ENCODE results near the gene KRTAP9-7.

The KRTAP9-7 gene

DNA sequence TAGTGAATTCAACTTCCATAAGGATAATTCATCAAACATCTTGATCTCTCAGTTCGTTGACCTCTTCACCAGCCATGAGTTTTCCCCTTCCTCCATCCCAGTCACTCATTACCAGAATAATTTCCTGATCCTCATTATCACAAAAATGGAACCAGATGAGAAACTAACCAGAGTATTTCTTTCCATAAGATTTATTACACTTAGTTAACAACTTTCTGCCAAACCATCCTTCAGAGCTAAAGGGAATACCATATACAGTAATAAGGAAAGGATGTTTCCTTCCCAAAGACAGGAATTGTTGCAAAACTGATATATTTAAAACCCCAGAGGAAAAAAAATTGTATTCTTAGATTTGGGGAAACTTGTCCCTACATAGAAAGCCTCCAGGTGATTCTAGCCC is 18.5 kb downstream of the KRTAP9-7 start:
- Histone ChIP-seq H3K9me3 (ENCODE audit: low read length) (no peaks in the 10 kb centered on the region), H3K27me3 (ENCODE audit: insufficient read depth, low read length) (no peaks in the 10 kb centered on the region), H3K4me1 (ENCODE audit: insufficient read depth, low read length) (no peaks in the 10 kb centered on the region), H2AFZ (ENCODE audit: low read depth, low read length) (no peak overlapping the region), H3K4me3 (ENCODE audit: low read length) (no peak overlapping the region), H3K36me3 (ENCODE audit: insufficient read depth, low read length) (no peaks in the 10 kb centered on the region)

DNA sequence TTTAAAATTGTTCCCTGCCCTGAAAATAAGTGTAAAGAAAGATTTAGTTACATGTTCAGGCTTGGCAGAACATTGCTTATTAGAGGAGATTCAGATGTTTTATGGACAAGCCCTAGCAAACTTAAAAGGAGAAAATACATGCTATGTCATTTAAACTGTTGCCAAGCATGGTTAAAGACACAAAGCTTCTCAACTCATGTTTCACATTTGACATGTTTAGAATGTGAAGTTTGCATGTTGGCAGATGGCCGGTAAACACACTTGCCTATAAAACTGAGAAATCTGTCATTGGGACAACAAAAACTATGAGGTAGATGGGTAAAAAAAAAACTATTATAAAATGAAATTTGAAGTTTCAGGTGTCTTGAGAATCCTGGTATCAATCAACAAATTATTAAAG is 21.3 kb downstream of the KRTAP9-7 start:
- H3K9me3 ChIP-seq (ENCODE audit: low read length) = no peaks in the 10 kb centered on the region
- H3K4me1 ChIP-seq (ENCODE audit: insufficient read depth, low read length) = no peaks in the 10 kb centered on the region
- no peak overlapping the region for H2AFZ ChIP-seq (ENCODE audit: low read depth, low read length)
- no peaks in the 10 kb centered on the region for H3K36me3 ChIP-seq (ENCODE audit: insufficient read depth, low read length)
- no peaks in the 10 kb centered on the region for H3K27me3 ChIP-seq (ENCODE audit: insufficient read depth, low read length)
- H3K4me3 ChIP-seq (ENCODE audit: low read length) = no peak overlapping the region

DNA sequence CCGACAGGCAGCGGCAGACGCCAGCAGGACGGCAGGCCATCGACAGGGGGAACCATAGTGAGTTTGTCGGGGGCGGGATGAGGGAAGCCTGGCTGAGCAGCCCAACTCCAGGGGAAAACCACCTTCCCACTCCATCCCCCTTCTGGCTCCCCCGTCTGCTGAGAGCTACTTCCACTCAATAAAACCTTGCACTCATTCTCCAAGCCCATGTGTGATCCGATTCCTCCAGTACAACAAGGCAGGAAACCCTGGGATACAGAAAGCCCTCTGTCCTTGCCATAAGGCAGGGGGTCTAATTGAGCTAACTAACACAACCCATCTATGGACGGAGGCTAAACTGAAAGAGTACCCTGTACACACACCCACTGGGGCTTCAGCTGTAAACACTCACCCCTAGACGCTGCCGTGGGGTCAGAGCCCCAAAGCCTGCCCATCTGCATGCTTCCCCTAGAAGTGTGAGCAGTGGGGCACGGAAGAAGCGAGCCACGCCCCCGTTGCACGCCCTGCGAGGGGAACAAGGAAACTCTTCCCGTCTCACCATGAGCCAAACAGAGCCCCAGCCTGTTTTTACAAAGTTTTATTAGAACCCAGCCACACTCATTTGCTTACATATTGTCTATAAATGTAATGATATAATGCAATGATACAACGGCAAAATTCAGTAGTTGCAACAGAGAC is 23.1 kb downstream of the KRTAP9-7 start:
- Histone ChIP-seq H3K4me3 (ENCODE audit: low read length) (no peak overlapping the region), H3K36me3 (ENCODE audit: insufficient read depth, low read length) (no peaks in the 10 kb centered on the region), H2AFZ (ENCODE audit: low read depth, low read length) (no peak overlapping the region), H3K27me3 (ENCODE audit: insufficient read depth, low read length) (no peaks in the 10 kb centered on the region), H3K4me1 (ENCODE audit: insufficient read depth, low read length) (no peaks in the 10 kb centered on the region), H3K9me3 (ENCODE audit: low read length) (no peaks in the 10 kb centered on the region)

DNA sequence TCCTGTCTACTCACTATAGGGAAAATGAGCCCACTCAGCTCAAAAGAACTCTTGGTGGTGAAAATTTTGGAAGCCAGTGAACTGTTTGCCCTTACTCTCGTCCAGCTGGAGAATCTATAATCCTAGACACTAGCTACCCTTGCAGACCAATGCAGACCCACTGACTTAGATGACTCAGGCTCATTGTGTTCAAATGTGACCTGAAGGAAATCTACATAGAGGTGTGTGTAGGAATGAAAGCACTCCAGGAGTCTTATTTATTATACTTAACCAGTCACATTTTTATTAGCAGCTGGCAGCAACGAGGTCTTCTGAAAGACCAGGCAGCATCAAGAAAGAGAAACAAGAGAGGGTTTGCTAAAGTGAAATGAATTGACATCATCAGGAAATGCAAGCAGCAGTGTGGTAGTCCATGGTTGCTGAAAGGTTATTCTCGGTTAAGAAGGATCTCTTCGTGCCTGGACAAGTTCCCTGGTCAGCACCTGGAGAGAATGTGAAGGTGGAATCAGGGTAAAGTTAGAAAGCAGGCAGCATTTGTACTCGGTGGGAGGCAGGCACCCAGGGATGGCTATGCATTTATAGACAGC is 25.8 kb downstream of the KRTAP9-7 start:
- H3K27me3 ChIP-seq (ENCODE audit: insufficient read depth, low read length) = no peaks in the 10 kb centered on the region
- H3K4me3 ChIP-seq (ENCODE audit: low read length) = no peak overlapping the region
- no peaks in the 10 kb centered on the region for H3K4me1 ChIP-seq (ENCODE audit: insufficient read depth, low read length)
- H3K9me3 ChIP-seq (ENCODE audit: low read length) = no peaks in the 10 kb centered on the region
- H2AFZ ChIP-seq (ENCODE audit: low read depth, low read length) = no peak overlapping the region
- no peaks in the 10 kb centered on the region for H3K36me3 ChIP-seq (ENCODE audit: insufficient read depth, low read length)

DNA sequence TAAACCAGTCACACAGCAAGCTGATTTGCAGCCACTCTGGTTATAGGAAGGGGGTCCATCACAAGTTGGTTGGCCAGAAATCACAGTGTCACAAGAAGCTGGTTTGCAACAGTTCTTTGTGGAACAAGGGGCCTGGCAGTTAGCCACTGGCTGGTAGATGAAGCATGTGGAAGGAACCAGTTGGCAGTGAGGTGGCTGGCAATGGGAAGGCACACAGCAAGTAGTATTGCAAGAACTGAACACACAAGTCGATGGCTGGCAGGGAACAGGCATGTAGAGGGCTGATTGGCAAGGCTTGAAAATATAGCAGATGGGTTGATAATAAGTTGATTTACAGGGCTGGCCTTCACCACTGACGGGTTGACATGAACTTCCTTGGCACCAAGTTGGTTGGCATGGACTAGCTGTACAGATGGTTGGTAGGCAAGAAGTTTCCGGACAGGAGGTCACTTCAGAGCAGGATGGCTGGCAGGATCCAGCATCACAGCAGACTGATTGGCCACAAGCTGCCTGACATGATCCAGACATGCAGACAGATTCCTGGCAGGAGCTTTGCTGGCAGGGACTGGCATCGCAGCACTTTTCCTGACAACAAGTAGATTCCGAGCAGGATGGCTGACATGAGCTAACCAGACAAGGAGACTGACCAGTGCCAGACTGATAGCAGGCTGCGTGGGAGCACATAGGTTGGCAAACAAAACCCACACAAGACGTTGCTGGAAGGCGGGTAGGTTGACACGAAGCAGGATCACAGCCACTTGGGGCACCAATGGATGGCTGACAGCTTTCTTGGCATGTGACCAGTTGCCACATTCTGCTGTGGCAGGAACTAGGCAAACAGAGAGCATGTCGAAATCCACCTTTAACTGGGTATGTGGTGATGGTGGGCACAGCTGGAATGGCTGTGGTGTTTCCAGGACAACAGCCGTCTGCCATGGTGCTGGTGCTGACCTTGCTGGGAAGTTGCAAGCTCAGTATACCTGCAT is 26.7 kb downstream of the KRTAP9-7 start, which contains the start of gene KRTAP29-1:
KRTAP29-1 (minus strand) TSS at position 936 of the 986 bp plus-strand sequence; CDS start at position 936, 0 bp downstream.
- Histone ChIP-seq H3K4me1 (ENCODE audit: insufficient read depth, low read length) (no peaks in the 10 kb centered on the region), H3K9me3 (ENCODE audit: low read length) (no peaks in the 10 kb centered on the region), H3K4me3 (ENCODE audit: low read length) (no peak within 1 kb of the TSS), H3K36me3 (ENCODE audit: insufficient read depth, low read length) (no peaks in the 10 kb centered on the region), H3K27me3 (ENCODE audit: insufficient read depth, low read length) (no peaks in the 10 kb centered on the region), H2AFZ (ENCODE audit: low read depth, low read length) (no peak within 1 kb of the TSS)

DNA sequence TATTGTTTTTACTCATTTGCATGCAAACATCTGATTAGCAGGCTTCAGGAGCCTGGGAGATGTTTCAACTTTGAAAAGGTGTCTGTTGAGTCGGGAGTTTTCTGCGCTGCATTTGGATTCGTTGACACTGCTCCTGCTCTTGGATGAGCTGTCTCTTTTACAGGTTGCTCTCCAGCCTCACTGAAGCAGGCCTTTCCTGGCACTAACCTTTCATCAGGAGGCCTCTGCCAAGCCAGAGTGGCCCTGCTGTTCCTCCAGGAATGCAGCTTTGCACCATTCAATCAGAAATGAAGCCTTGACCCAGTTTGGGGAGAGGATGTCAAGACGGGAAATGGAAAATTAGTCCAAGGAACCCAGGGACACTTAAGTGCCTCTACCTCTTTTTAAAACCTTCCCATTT is 27.5 kb downstream of the KRTAP9-7 start:
- H3K4me1 ChIP-seq (ENCODE audit: insufficient read depth, low read length) = no peaks in the 10 kb centered on the region
- H3K9me3 ChIP-seq (ENCODE audit: low read length) = no peaks in the 10 kb centered on the region
- no peaks in the 10 kb centered on the region for H3K27me3 ChIP-seq (ENCODE audit: insufficient read depth, low read length)
- no peaks in the 10 kb centered on the region for H3K36me3 ChIP-seq (ENCODE audit: insufficient read depth, low read length)
- no peak overlapping the region for H2AFZ ChIP-seq (ENCODE audit: low read depth, low read length)
- H3K4me3 ChIP-seq (ENCODE audit: low read length) = no peak overlapping the region

DNA sequence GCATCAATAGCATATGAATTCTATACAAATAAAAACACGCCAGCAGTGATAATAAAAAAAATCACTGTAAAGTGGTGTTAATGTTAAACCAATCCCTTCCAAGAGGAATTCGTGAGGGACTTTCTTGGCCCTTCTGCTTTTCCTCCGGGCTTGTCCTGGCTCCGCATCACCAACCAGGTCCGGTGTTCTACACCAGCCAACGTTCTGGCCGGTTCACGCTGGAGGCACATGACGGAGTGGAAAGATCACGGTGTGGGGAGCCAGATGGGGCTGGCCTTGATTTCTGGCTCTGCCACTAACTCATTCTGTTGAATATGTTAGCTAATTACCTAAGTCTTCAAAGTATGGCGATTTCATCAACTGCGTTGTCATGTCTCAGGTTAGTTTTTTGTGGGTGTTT is 28.6 kb downstream of the KRTAP9-7 start:
- no peaks in the 10 kb centered on the region for H3K27me3 ChIP-seq (ENCODE audit: insufficient read depth, low read length)
- H3K36me3 ChIP-seq (ENCODE audit: insufficient read depth, low read length) = no peaks in the 10 kb centered on the region
- no peaks in the 10 kb centered on the region for H3K9me3 ChIP-seq (ENCODE audit: low read length)
- H3K4me1 ChIP-seq (ENCODE audit: insufficient read depth, low read length) = no peaks in the 10 kb centered on the region
- no peak overlapping the region for H3K4me3 ChIP-seq (ENCODE audit: low read length)
- H2AFZ ChIP-seq (ENCODE audit: low read depth, low read length) = no peak overlapping the region

DNA sequence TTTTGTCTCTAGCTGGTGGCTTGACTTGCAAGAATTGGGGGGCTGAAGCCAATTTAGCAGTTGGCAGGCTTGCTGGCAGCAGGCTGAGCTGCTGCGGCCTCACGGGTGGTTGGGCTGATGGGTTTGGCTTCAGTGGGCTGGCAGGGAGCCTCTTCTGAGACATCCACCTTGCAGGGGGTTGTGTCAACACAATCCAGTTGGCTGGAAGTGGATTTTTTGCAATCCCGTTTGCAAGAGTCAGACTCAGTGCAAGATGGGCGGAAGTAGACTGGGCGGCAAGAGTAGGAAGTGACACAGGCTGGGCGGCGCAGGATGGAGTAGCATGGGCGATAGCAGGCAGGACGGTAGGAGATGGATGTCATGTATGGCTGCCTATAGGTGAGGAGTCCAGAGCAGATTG is 32.1 kb downstream of the KRTAP9-7 start:
- Histone ChIP-seq H3K4me1 (ENCODE audit: insufficient read depth, low read length) (no peaks in the 10 kb centered on the region), H3K27me3 (ENCODE audit: insufficient read depth, low read length) (no peaks in the 10 kb centered on the region), H2AFZ (ENCODE audit: low read depth, low read length) (no peak overlapping the region), H3K36me3 (ENCODE audit: insufficient read depth, low read length) (no peaks in the 10 kb centered on the region), H3K9me3 (ENCODE audit: low read length) (no peaks in the 10 kb centered on the region), H3K4me3 (ENCODE audit: low read length) (no peak overlapping the region)

DNA sequence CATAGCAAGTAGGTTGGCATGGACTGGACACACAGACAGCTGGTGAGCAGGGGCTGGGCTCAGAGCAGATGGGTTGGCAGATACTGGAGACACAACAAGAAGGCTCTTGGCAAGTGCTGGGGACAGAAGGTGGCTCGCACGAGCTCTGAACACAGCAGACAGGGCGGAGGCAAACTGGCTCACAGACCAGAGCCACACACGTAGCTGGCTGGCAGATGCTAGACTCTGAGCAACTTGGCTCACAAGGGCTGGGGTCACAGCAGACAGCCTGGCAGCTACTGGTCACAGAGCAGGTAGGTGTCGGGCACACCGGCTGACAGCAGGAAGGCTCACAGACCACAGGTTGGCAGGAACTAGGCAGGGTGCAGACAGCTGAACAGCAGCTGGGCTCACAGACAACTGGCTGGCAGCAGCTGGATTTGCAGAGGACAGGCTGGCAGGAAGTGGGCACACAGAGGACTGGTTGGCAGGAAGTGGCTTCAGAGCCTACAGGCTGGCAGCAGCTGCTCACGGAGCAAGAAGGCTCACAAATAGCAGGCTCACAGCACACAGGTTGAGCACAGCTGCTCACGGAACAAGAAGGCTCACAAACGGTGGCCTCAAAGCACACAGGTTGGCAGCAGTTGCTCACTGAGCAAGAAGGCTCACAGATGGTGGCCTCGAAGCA is 32.9 kb downstream of the KRTAP9-7 start:
- Histone ChIP-seq H3K4me1 (ENCODE audit: insufficient read depth, low read length) (no peaks in the 10 kb centered on the region), H3K36me3 (ENCODE audit: insufficient read depth, low read length) (no peaks in the 10 kb centered on the region), H3K4me3 (ENCODE audit: low read length) (no peak overlapping the region), H3K9me3 (ENCODE audit: low read length) (no peaks in the 10 kb centered on the region), H2AFZ (ENCODE audit: low read depth, low read length) (no peak overlapping the region), H3K27me3 (ENCODE audit: insufficient read depth, low read length) (no peaks in the 10 kb centered on the region)

DNA sequence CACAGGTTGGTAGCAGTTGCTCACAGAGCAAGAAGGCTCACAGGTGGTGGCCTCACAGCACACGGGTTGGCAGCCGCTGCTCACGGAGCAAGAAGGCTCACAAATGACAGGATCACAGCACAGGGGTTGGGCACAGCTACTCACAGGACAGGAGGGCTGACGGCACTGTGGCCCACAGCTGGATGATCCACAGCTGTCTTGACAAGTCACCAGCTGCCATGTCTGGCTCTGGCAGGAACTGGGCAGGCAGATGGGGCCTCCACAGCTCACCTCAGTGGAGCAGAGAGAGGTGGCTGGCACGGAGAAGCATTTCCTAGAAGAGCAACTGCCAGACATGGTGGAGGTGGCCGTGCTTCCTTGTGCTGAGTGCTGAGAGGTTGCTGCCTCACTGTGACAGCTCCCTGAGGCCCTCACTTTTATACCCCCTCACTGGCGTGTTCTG is 33.4 kb downstream of the KRTAP9-7 start, which contains the start of gene KRTAP16-1:
KRTAP16-1 (minus strand) TSS at position 392 of the 442 bp plus-strand sequence; CDS start at position 336, 56 bp downstream.
- Histone ChIP-seq H3K9me3 (ENCODE audit: low read length) (no peaks in the 10 kb centered on the region), H3K36me3 (ENCODE audit: insufficient read depth, low read length) (no peaks in the 10 kb centered on the region), H3K4me3 (ENCODE audit: low read length) (no peak within 1 kb of the TSS), H3K4me1 (ENCODE audit: insufficient read depth, low read length) (no peaks in the 10 kb centered on the region), H2AFZ (ENCODE audit: low read depth, low read length) (no peak within 1 kb of the TSS), H3K27me3 (ENCODE audit: insufficient read depth, low read length) (no peaks in the 10 kb centered on the region)

DNA sequence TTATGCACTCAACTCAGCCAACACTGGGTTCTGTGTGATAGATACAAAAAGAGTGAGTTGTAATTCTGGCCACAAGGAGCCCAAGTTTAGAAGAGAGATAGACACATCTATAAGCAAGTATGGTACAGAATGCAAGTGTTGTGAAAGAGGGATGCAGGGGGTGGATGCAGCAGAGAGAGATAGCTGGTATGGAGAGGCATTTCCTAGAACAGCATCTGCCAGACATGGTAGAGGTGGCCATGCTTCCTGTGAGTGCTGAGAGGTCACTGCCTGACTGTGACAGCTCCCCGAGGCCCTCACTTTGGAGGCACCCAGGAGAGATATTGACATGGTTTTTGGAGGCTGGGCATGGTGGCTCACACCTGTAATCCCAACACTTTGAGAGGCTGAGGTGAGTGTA is 35.6 kb downstream of the KRTAP9-7 start:
- Histone ChIP-seq H2AFZ (ENCODE audit: low read depth, low read length) (no peak overlapping the region), H3K4me3 (ENCODE audit: low read length) (no peak overlapping the region), H3K9me3 (ENCODE audit: low read length) (no peaks in the 10 kb centered on the region), H3K27me3 (ENCODE audit: insufficient read depth, low read length) (no peaks in the 10 kb centered on the region), H3K4me1 (ENCODE audit: insufficient read depth, low read length) (no peaks in the 10 kb centered on the region), H3K36me3 (ENCODE audit: insufficient read depth, low read length) (no peaks in the 10 kb centered on the region)

DNA sequence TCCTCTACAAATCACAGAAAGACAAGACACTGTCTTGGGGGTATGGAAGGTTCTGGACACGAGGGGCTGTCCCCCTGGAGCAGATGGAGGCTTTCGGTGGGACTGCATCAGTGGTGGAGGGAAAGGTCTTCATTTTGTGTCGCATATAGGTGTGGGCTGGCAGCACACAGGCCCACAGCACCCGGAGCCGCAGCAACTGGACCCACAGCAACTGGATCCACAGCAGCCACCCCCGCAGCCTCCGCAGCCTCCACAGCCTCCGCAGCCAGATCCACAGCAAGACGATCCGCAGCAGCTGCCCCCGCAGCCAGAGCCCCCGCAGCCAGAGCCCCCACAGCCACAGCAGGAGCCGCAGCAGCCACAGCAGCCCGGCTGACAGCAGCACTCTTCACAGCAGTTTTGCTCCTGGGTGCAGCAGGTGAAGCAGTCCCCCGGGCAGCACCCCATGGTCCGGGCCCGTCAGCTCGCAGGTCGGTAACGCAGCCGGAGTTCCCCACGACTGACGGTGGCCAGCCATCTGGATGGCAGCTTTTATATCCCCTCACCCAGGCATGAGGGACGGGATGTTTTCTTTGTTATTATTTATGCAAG is 39.8 kb downstream of the KRTAP9-7 start, which contains the start of gene KRTAP17-1:
KRTAP17-1 (minus strand) TSS at position 507 of the 591 bp plus-strand sequence; CDS start at position 447, 60 bp downstream.
- Histone ChIP-seq H3K4me1 (ENCODE audit: insufficient read depth, low read length) (no peaks in the 10 kb centered on the region), H3K4me3 (ENCODE audit: low read length) (no peak within 1 kb of the TSS), H2AFZ (ENCODE audit: low read depth, low read length) (no peak within 1 kb of the TSS), H3K27me3 (ENCODE audit: insufficient read depth, low read length) (no peaks in the 10 kb centered on the region), H3K9me3 (ENCODE audit: low read length) (no peaks in the 10 kb centered on the region), H3K36me3 (ENCODE audit: insufficient read depth, low read length) (no peaks in the 10 kb centered on the region)

All from neuron (in vitro differentiated cells).